Measurements from ENCODE around the gene DCLK1.

Gene DCLK1

GRCh38 chr13:35822666-35823065 lies 308.5 kb downstream of the DCLK1 start:
- TF ChIP-seq, protein P1, sequence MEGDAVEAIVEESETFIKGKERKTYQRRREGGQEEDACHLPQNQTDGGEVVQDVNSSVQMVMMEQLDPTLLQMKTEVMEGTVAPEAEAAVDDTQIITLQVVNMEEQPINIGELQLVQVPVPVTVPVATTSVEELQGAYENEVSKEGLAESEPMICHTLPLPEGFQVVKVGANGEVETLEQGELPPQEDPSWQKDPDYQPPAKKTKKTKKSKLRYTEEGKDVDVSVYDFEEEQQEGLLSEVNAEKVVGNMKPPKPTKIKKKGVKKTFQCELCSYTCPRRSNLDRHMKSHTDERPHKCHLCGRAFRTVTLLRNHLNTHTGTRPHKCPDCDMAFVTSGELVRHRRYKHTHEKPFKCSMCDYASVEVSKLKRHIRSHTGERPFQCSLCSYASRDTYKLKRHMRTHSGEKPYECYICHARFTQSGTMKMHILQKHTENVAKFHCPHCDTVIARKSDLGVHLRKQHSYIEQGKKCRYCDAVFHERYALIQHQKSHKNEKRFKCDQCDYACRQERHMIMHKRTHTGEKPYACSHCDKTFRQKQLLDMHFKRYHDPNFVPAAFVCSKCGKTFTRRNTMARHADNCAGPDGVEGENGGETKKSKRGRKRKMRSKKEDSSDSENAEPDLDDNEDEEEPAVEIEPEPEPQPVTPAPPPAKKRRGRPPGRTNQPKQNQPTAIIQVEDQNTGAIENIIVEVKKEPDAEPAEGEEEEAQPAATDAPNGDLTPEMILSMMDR (IDR thresholded peaks at IDR 0.05; ENCODE audit: low read depth, low read length) = no peak
- no peak for DNase-seq (ENCODE audit: low read depth in 2 of 2)
- no peak overlapping the region for H3K4me3 ChIP-seq (replicated peaks in 1 of 2; ENCODE audit: low read depth in 2 of 2, low read length in 2 of 2)

DNA sequence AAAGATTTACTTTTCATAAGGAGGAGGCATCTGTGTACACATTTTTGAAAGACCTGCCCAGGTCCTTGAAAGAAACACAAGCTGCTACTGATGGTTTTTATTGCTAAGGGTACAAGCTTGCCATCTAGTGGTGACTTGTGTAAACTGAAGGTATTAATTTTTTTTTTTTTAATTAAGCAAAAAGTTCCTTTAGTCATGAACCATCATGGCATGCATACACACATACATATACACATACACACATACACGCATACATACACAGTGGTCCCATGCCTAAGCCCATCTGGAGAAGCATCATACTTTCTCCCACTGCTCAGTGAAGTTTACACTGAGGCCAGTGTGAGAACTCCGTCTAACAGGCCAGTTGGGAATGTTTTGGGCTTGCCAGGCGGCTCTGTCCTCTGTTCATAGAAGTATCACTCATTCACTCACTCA lies 312.5 kb downstream of the DCLK1 start:
- peak; percentile 63 to 72 for DNase-seq (ENCODE audit: low read depth in 2 of 2)
- no peak overlapping the region for H3K4me3 ChIP-seq (replicated peaks in 1 of 2; ENCODE audit: low read depth in 2 of 2, low read length in 2 of 2)
- TF ChIP-seq, protein P1 (IDR thresholded peaks at IDR 0.05; ENCODE audit: low read depth, low read length) = peak; percentile 62

GRCh38 chr13:35817642-35818607 lies 313.3 kb downstream of the DCLK1 start:
- TF ChIP-seq, protein P1 (IDR thresholded peaks at IDR 0.05; ENCODE audit: low read depth, low read length) = no peak
- no peak overlapping the region for H3K4me3 ChIP-seq (replicated peaks in 1 of 2; ENCODE audit: low read depth in 2 of 2, low read length in 2 of 2)
- DNase-seq (ENCODE audit: low read depth in 2 of 2) = no peak

DNA sequence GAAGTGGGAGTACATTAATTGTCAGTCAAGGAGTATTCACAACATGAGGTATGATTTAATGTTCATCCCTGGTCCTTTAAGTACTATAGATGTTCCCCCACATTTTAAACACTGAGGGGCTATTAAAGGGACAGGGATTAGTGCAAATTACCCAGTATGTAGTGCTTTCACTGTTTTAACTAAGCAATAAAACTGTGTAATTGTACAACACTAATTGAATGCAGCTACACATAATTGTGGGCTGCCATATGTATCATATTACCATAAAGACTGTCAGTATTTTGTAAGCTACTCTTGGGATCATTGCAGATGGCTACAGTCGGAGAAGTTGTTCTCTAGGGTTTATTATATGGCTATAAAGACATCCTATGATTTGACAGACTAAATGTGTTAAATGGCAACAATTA lies 316.6 kb downstream of the DCLK1 start:
- DNase-seq (ENCODE audit: low read depth in 2 of 2) = no peak

DNA sequence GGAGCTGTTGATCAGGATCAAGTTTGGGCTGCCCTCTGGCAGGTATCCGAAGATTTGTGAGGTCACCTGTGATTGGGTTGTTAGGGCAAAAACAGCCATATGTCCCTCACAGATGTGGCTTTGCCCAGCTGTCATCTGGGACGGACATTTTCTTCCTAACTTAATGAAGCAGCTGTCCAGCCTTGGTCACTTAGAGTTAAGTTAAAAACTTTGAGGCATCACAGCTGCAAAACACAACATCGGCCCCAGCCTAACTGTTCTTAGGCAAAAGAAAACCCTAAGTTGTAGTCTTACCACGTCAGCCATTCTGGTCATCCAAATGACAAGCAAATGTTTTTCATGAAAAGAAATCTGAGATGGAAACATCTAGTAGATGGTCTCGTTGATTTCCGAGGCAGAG lies 318.4 kb downstream of the DCLK1 start:
- TF ChIP-seq, protein P1 (IDR thresholded peaks at IDR 0.05; ENCODE audit: low read depth, low read length) = no peak
- no peak for DNase-seq (ENCODE audit: low read depth in 2 of 2)
- H3K4me3 ChIP-seq (replicated peaks in 1 of 2; ENCODE audit: low read depth in 2 of 2, low read length in 2 of 2) = no peak overlapping the region

More for the DNA sequence above, 316.6 kb downstream of the DCLK1 start:
- no peak overlapping the region for H3K4me3 ChIP-seq (replicated peaks in 1 of 2; ENCODE audit: low read depth in 2 of 2, low read length in 2 of 2)
- TF ChIP-seq, protein P1 (IDR thresholded peaks at IDR 0.05; ENCODE audit: low read depth, low read length) = no peak

DNA sequence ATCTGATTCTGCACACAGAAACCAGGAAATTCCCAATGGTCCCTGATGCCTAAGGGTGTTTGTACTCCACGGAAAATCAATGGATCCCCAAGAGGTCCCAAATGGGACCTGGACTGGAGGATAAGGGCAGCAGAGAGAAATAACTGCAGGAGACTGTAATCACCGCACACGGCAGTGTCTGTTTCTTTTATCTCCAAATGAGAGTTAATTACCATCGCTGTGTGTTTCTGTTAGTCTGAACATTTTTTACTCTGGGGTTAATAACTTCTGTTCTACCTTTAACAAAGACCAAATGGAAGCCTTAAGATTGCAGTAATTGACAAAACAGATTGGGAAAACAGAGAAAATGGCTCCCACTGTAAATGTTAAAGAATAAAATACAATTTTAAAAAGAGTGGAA lies 320.9 kb downstream of the DCLK1 start:
- TF ChIP-seq, protein P1 (IDR thresholded peaks at IDR 0.05; ENCODE audit: low read depth, low read length) = no peak
- no peak overlapping the region for H3K4me3 ChIP-seq (replicated peaks in 1 of 2; ENCODE audit: low read depth in 2 of 2, low read length in 2 of 2)
- no peak for DNase-seq (ENCODE audit: low read depth in 2 of 2)
